GM23338 (cell line): ENCODE results near the gene NYAP2. TPM values are rescaled to one million over a fixed set of nuclear protein-coding genes. Genes with fewer than 3 reads are reported as not detected.

Experiments
- ATAC-seq: fragments of 200-7000 bp; cut with Tn5 transposase; 3 replicates; pipeline ENCODE4 v1.9.1; 2020
- DNase-seq: peaks from one replicate; pipeline ENCODE4 v3.0.0-alpha.2; 2015; ENCODE audit warnings: low spot score
- H2AFZ ChIP-seq: fragments of 200-600 bp; sonication (generic); 2 replicates; pipeline ENCODE4 v1.8.0; 2016; ENCODE audit warnings: antibody characterized with exemption, mild to moderate bottlenecking, moderate library complexity
- H3F3A ChIP-seq: fragments of 200-600 bp; sonication (generic); replicated peaks from 2 replicates; pipeline ENCODE4 v1.8.0; 2017; ENCODE audit warnings: antibody characterized with exemption, mixed run types, low read depth
- H3K27ac ChIP-seq: fragments of 200-600 bp; sonication (generic); 2 replicates; pipeline ENCODE4 v1.6.1; 2016; ENCODE audit warnings: low read depth
- H3K27me3 ChIP-seq: fragments of 200-600 bp; sonication (generic); 2 replicates; pipeline ENCODE4 v1.8.0; 2016; ENCODE audit warnings: mild to moderate bottlenecking, mixed run types, moderate library complexity; ENCODE audit not compliant: insufficient read depth
- H3K36me3 ChIP-seq: fragments of 200-600 bp; sonication (generic); 2 replicates; pipeline ENCODE4 v1.8.0; 2016; ENCODE audit warnings: mild to moderate bottlenecking; ENCODE audit not compliant: insufficient read depth
- H3K4me1 ChIP-seq: fragments of 200-600 bp; sonication (generic); 2 replicates; pipeline ENCODE4 v1.8.0; 2016; ENCODE audit warnings: mild to moderate bottlenecking, moderate library complexity; ENCODE audit not compliant: insufficient read depth
- H3K4me2 ChIP-seq: fragments of 200-600 bp; sonication (generic); 2 replicates; pipeline ENCODE4 v1.7.1; 2017; ENCODE audit warnings: mixed run types
- H3K4me3 ChIP-seq: fragments of 200-600 bp; sonication (generic); 2 replicates; pipeline ENCODE4 v1.6.1; 2016; ENCODE audit warnings: mixed run types
- H3K79me2 ChIP-seq: fragments of 200-600 bp; sonication (generic); replicated peaks from 2 replicates; pipeline ENCODE4 v1.8.0; 2017; ENCODE audit warnings: mild to moderate bottlenecking; ENCODE audit not compliant: insufficient read depth
- H3K9me2 ChIP-seq: fragments of 200-600 bp; sonication (generic); 2 replicates; pipeline ENCODE4 v1.8.0; 2017; ENCODE audit not compliant: insufficient read depth
- H4K20me1 ChIP-seq: fragments of 200-600 bp; sonication (generic); replicated peaks from 2 replicates; pipeline ENCODE4 v1.8.0; 2017; ENCODE audit warnings: mild to moderate bottlenecking; ENCODE audit not compliant: insufficient read depth
- H3K27ac Mint-ChIP-seq: 2 replicates; pipeline ENCODE4 v1.8.0; 2020; ENCODE audit warnings: inconsistent platforms, mild to moderate bottlenecking, moderate library complexity, mixed read lengths
- H3K27me3 Mint-ChIP-seq: 3 replicates; pipeline ENCODE4 v1.8.0; 2022; ENCODE audit warnings: low read depth, mild to moderate bottlenecking, moderate library complexity, mixed read lengths, inconsistent platforms; ENCODE audit not compliant: insufficient read depth, poor library complexity
- H3K36me3 Mint-ChIP-seq: 3 replicates; pipeline ENCODE4 v1.8.0; 2021; ENCODE audit warnings: low read depth, mild to moderate bottlenecking, inconsistent platforms, moderate library complexity, mixed read lengths
- H3K4me1 Mint-ChIP-seq: 3 replicates; pipeline ENCODE4 v1.8.0; 2020; ENCODE audit warnings: mild to moderate bottlenecking, inconsistent platforms, mixed read lengths
- H3K4me3 Mint-ChIP-seq: 3 replicates; pipeline ENCODE4 v1.8.0; 2021; ENCODE audit warnings: moderate library complexity, mild to moderate bottlenecking, inconsistent platforms, mixed read lengths
- H3K9me3 Mint-ChIP-seq: 3 replicates; pipeline ENCODE4 v1.8.0; 2020; ENCODE audit warnings: moderate library complexity, mild to moderate bottlenecking, inconsistent platforms, mixed read lengths
- CREB1 ChIP-seq: fragments of 250-450 bp; sonication (Bioruptor Pico); IDR thresholded peaks from 2 replicates; pipeline ENCODE4 v1.5.0; 2020; ENCODE audit warnings: low read depth, mild to moderate bottlenecking, moderate library complexity
- CTCF ChIP-seq, 2 experiments: fragments of 200-600 bp in 1 of 2; sonication (generic) in 1 of 2; conservative IDR thresholded peaks; 2 replicates each; pipeline versions ENCODE4 v1.5.1 to v1.6.1; 2016 to 2017; ENCODE audit warnings: antibody characterized with exemption in 2 of 2, low read depth in 2 of 2, mild to moderate bottlenecking in 2 of 2, moderate library complexity in 1 of 2
- ETS1 ChIP-seq: IDR thresholded peaks from 2 replicates; pipeline ENCODE4 v1.6.1; 2016; ENCODE audit warnings: antibody characterized with exemption
- EZH2 ChIP-seq: fragments of 200-600 bp; sonication (generic); IDR thresholded peaks from one replicate; pipeline ENCODE4 v1.8.0; 2017; ENCODE audit warnings: antibody characterized with exemption, mild to moderate bottlenecking, low read depth; ENCODE audit not compliant: unreplicated experiment
- EZH2phosphoT487 ChIP-seq: fragments of 200-600 bp; sonication (generic); IDR thresholded peaks from one replicate; pipeline ENCODE4 v1.8.1; 2018; ENCODE audit warnings: antibody characterized with exemption; ENCODE audit not compliant: unreplicated experiment
- NANOG ChIP-seq: IDR thresholded peaks from 2 replicates; pipeline ENCODE4 v1.6.1; 2016; ENCODE audit warnings: antibody characterized with exemption, borderline replicate concordance
- POLR2AphosphoS5 ChIP-seq: IDR thresholded peaks from 2 replicates; pipeline ENCODE4 v1.6.1; 2016; ENCODE audit warnings: antibody characterized with exemption, low read depth
- REST ChIP-seq: IDR thresholded peaks from one replicate; pipeline ENCODE4 v1.6.1; 2018; ENCODE audit warnings: antibody characterized with exemption; ENCODE audit not compliant: unreplicated experiment
- STAT1 ChIP-seq: IDR thresholded peaks from one replicate; pipeline ENCODE4 v1.6.1; 2016; ENCODE audit warnings: antibody characterized with exemption; ENCODE audit not compliant: unreplicated experiment
- ZNF114 ChIP-seq: fragments of 250-450 bp; sonication (Bioruptor Pico); IDR thresholded peaks from 2 replicates; pipeline ENCODE4 v1.5.0; 2020; ENCODE audit warnings: mild to moderate bottlenecking, moderate library complexity
- ZNF331 ChIP-seq: fragments of 250-450 bp; sonication (Bioruptor Pico); IDR thresholded peaks from 2 replicates; pipeline ENCODE4 v1.5.0; 2020; ENCODE audit warnings: low read depth, mild to moderate bottlenecking, moderate library complexity
- polyA plus RNA-seq: library from polyadenylated mRNA; unstranded; fragments of >200 nt; fragmentation: Nextera tagmentation; extraction: Ambion mirVana; gene quantifications from 2 replicates; pipeline ENCODE4 v1.2.1, GENCODE V29; 2016
- total RNA-seq: library from RNA; depleted of rRNA; stranded (reverse); fragments of >200 nt; shearing (Covaris generic); gene quantifications from 2 replicates; pipeline ENCODE4 v1.2.3, GENCODE V29; 2014

Gene NYAP2
- total and polyA plus RNA-seq, 2 experiments from 2014 or later = not detected

- no peak overlapping the region for H3K27ac Mint-ChIP-seq
- TF ChIP-seq ETS1 (no peak), EZH2 (no peak), CTCF (conservative IDR thresholded peaks at IDR 0.05; ENCODE audit: low read depth in 2 of 2) (no peak), ZNF331 (no peak), EZH2phosphoT487 (no peak), CREB1 (CRISPR knock-in tag) (no peak), REST (no peak), STAT1 (no peak), ZNF114 (no peak), NANOG (no peak)
- Histone ChIP-seq H3K79me2 (no peaks in the 10 kb centered on the region), H3K4me2 (no peak overlapping the region), H3F3A (no peaks in the 10 kb centered on the region), H2AFZ (no peak overlapping the region; the same call in 1 of the 2 replicates), H3K4me1 (no peaks in the 10 kb centered on the region), H4K20me1 (no peaks in the 10 kb centered on the region), H3K36me3 (no peaks in the 10 kb centered on the region), H3K4me3 (no peak overlapping the region), H3K9me2 (peaks cover 16% of the 10 kb centered on the region), H3K27me3 (no peaks in the 10 kb centered on the region), H3K27ac (no peak overlapping the region)
- ATAC-seq = no peak
- no peak overlapping the region for H3K4me3 Mint-ChIP-seq
- no peaks in the 10 kb centered on the region for H3K36me3 Mint-ChIP-seq
- H3K27me3 Mint-ChIP-seq = no peaks in the 10 kb centered on the region
- H3K9me3 Mint-ChIP-seq = no peaks in the 10 kb centered on the region; the same call in 2 of the 3 replicates
- no peaks in the 10 kb centered on the region for H3K4me1 Mint-ChIP-seq
- DNase-seq = no peak
Measured at GRCh38 chr2:225608136-225608535, 208.6 kb downstream of the NYAP2 start.

GRCh38 chr2:225612636-225613035 is 213.1 kb downstream of the NYAP2 start:
- no peaks in the 10 kb centered on the region for H3K27me3 ChIP-seq
- H4K20me1 ChIP-seq = no peaks in the 10 kb centered on the region
- Mint-ChIP-seq H3K4me3 (no peak overlapping the region), H3K27ac (no peak overlapping the region), H3K27me3 (peaks cover 2% of the 10 kb centered on the region), H3K9me3 (no peaks in the 10 kb centered on the region; the same call in 2 of the 3 replicates), H3K36me3 (no peaks in the 10 kb centered on the region), H3K4me1 (no peaks in the 10 kb centered on the region)
- no peak overlapping the region for H3K4me2 ChIP-seq
- H2AFZ ChIP-seq = no peak overlapping the region
- H3K79me2 ChIP-seq = no peaks in the 10 kb centered on the region
- no peaks in the 10 kb centered on the region for H3K4me1 ChIP-seq
- peaks cover 19% of the 10 kb centered on the region for H3K9me2 ChIP-seq
- no peak overlapping the region for H3K4me3 ChIP-seq
- no peaks in the 10 kb centered on the region for H3F3A ChIP-seq
- ATAC-seq (no peak), DNase-seq (no peak)
- no peak overlapping the region for H3K27ac ChIP-seq
- no peaks in the 10 kb centered on the region for H3K36me3 ChIP-seq
- TF ChIP-seq POLR2AphosphoS5 = no peak
- TF ChIP-seq ZNF114 = no peak
- TF ChIP-seq EZH2 = no peak
- no peak for TF ChIP-seq NANOG
- no peak for TF ChIP-seq ETS1
- TF ChIP-seq CTCF (conservative IDR thresholded peaks at IDR 0.05; ENCODE audit: low read depth in 2 of 2) = no peak
- TF ChIP-seq ZNF331 = no peak
